Ishikawa (cell line): ENCODE data around the gene COL6A1.

ENCODE experiments used
- CEBPB ChIP-seq: IDR thresholded peaks from 2 replicates; pipeline ENCODE4 v1.6.1; 2012
- CREB1 ChIP-seq: IDR thresholded peaks from 2 replicates; pipeline ENCODE4 v1.6.1; 2012; ENCODE audit warnings: low read depth
- EGR1 ChIP-seq: IDR thresholded peaks from 2 replicates; pipeline ENCODE4 v1.6.1; 2012
- EP300 ChIP-seq: IDR thresholded peaks from 2 replicates; pipeline ENCODE4 v1.6.1; 2012; ENCODE audit warnings: borderline replicate concordance
- FOXM1 ChIP-seq: IDR thresholded peaks from 2 replicates; pipeline ENCODE4 v1.6.1; 2012; ENCODE audit warnings: low read depth, borderline replicate concordance
- NFIC ChIP-seq: IDR thresholded peaks from 2 replicates; pipeline ENCODE4 v1.6.1; 2012
- RAD21 ChIP-seq: IDR thresholded peaks from 2 replicates; pipeline ENCODE4 v1.6.1; 2012; ENCODE audit warnings: low read depth
- TAF1 ChIP-seq: IDR thresholded peaks from 2 replicates; pipeline ENCODE4 v1.6.1; 2012; ENCODE audit warnings: low read depth, mild to moderate bottlenecking
- TCF12 ChIP-seq: IDR thresholded peaks from 2 replicates; pipeline ENCODE4 v1.6.1; 2012; ENCODE audit warnings: low read depth
- TEAD4 ChIP-seq: IDR thresholded peaks from 2 replicates; pipeline ENCODE4 v1.6.1; 2012
- USF1 ChIP-seq: IDR thresholded peaks from 2 replicates; pipeline ENCODE4 v1.6.1; 2012
- YY1 ChIP-seq: IDR thresholded peaks from 2 replicates; pipeline ENCODE4 v1.6.1; 2012; ENCODE audit warnings: low read depth
- ZBTB7A ChIP-seq: IDR thresholded peaks from 2 replicates; pipeline ENCODE4 v1.6.1; 2012; ENCODE audit warnings: low read depth
- TF ChIP-seq, protein P1 (sequence below): IDR thresholded peaks from 2 replicates; pipeline ENCODE4 v1.6.1; 2012
- TF ChIP-seq, protein P2 (sequence below): IDR thresholded peaks from 2 replicates; pipeline ENCODE4 v1.6.1; 2012; ENCODE audit warnings: low read depth, mild to moderate bottlenecking

The COL6A1 gene

GRCh38 chr21:46011267-46011967 lies 29.8 kb downstream of the COL6A1 start:
- TF ChIP-seq FOXM1 (no peak), TEAD4 (no peak), ZBTB7A (no peak), CREB1 (no peak)
- TF ChIP-seq, protein P1, sequence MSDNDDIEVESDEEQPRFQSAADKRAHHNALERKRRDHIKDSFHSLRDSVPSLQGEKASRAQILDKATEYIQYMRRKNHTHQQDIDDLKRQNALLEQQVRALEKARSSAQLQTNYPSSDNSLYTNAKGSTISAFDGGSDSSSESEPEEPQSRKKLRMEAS, result no peak

- TF ChIP-seq TAF1 (no peak), FOXM1 (no peak), EP300 (no peak), ZBTB7A (no peak), TEAD4 (no peak), TCF12 (no peak), USF1 (no peak), NFIC (no peak), CREB1 (no peak), RAD21 (no peak), EGR1 (no peak)
- TF ChIP-seq, protein P2, sequence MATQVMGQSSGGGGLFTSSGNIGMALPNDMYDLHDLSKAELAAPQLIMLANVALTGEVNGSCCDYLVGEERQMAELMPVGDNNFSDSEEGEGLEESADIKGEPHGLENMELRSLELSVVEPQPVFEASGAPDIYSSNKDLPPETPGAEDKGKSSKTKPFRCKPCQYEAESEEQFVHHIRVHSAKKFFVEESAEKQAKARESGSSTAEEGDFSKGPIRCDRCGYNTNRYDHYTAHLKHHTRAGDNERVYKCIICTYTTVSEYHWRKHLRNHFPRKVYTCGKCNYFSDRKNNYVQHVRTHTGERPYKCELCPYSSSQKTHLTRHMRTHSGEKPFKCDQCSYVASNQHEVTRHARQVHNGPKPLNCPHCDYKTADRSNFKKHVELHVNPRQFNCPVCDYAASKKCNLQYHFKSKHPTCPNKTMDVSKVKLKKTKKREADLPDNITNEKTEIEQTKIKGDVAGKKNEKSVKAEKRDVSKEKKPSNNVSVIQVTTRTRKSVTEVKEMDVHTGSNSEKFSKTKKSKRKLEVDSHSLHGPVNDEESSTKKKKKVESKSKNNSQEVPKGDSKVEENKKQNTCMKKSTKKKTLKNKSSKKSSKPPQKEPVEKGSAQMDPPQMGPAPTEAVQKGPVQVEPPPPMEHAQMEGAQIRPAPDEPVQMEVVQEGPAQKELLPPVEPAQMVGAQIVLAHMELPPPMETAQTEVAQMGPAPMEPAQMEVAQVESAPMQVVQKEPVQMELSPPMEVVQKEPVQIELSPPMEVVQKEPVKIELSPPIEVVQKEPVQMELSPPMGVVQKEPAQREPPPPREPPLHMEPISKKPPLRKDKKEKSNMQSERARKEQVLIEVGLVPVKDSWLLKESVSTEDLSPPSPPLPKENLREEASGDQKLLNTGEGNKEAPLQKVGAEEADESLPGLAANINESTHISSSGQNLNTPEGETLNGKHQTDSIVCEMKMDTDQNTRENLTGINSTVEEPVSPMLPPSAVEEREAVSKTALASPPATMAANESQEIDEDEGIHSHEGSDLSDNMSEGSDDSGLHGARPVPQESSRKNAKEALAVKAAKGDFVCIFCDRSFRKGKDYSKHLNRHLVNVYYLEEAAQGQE, result no peak
- TF ChIP-seq, protein P1, result no peak
Measured at GRCh38 chr21:46012154-46012553, 30.6 kb downstream of the COL6A1 start.

DNA sequence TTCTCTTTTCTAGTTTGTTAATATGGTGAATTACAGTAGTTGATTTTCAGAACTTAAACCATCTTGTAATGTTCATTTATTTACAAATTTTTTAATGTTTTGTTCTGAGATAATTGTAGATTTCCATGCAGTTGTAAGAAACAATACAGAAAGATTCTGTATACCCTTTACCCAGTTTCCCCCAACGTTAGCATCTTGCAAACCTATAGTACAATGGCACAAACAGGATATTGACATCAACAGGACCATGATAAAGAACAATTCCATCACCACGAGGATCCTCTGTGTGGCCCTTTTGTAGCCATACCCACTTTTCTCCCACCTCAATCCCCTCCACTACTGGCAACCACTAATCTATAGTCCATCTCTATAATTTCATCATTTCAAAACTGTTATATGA lies 33.3 kb downstream of the COL6A1 start:
- no peak for TF ChIP-seq USF1
- TF ChIP-seq CREB1, result no peak
- no peak for TF ChIP-seq NFIC
- no peak for TF ChIP-seq EP300
- TF ChIP-seq ZBTB7A, result no peak
- no peak for TF ChIP-seq FOXM1
- TF ChIP-seq, protein P1, result no peak
- no peak for TF ChIP-seq TEAD4
- TF ChIP-seq EGR1, result no peak
- TF ChIP-seq RAD21, result no peak
- no peak for TF ChIP-seq CEBPB
- no peak for TF ChIP-seq YY1
- no peak for TF ChIP-seq TCF12
- no peak for TF ChIP-seq TAF1

DNA sequence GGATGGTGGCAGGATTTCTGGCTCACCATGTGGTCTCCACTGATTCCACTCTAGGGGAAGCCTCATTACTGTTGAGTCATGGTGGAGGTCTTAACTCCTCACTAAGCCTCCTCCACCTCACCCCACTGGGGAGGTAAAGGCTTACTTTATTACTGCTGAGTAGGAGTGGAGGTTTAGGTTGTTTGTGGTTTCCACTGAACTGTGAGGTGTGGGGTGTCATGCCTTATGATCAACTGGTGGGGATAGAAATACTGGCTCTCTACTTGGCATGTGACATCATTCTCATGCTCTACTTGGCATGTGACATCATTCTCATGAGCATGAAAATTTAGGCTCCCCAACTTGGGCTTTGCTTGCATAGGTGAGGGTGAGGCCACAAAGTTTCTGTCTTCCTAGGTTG lies 35.6 kb downstream of the COL6A1 start:
- TF ChIP-seq YY1, result no peak
- TF ChIP-seq, protein P2, result no peak
- TF ChIP-seq CREB1, result no peak
- no peak for TF ChIP-seq USF1
- TF ChIP-seq CEBPB, result no peak
- TF ChIP-seq TCF12, result no peak
- no peak for TF ChIP-seq TAF1
- TF ChIP-seq RAD21, result no peak
- no peak for TF ChIP-seq FOXM1
- TF ChIP-seq EGR1, result no peak
- no peak for TF ChIP-seq NFIC
- TF ChIP-seq EP300, result no peak
- TF ChIP-seq ZBTB7A, result no peak
- TF ChIP-seq, protein P1, result no peak
- no peak for TF ChIP-seq TEAD4

DNA sequence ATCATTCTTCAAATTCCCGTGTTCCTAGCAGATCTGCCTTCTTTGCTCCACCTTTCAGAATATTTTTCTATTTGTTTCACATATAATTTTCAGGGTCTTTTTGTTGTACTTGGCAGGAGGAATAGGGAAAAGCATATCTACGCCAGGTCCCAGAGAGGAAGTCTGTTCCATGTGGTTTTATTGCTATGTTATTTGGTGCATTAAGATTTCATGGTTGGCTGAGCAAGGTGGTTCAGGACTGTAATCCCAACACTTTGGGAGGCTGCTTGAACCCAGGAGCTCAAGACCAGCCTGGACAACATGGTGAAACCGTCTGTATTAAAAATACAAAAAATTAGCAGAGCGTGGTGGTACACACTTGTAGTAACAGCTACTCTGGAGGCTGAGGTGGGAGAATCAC lies 36.1 kb downstream of the COL6A1 start:
- no peak for TF ChIP-seq YY1
- no peak for TF ChIP-seq NFIC
- TF ChIP-seq, protein P2, result no peak
- TF ChIP-seq EP300, result no peak
- no peak for TF ChIP-seq TEAD4
- no peak for TF ChIP-seq CEBPB
- TF ChIP-seq CREB1, result no peak
- TF ChIP-seq TCF12, result no peak
- no peak for TF ChIP-seq RAD21
- TF ChIP-seq, protein P1, result no peak
